ENCODE measurements around the gene NCOA1.

DNA sequence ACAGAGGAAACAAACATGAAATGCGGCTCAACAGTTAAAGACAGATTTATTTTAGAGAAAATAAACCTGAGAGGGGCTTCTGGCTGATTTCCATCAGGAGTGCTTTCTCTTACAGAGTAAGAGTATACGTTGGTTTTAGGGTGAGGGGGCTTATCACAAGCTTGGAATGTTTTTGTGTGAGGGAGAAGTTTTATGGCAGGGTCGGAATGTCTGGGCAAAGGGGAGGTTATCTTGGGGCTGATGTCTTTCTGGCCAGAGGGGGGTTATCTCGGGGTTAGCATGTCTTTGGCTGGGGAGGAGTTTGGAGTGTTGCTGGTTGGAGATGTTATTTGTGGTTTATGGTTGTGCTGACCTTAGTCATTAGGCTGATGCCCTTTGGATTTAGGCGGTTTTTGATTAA lies 280.0 kb downstream of the NCOA1 start:
- TF ChIP-seq, protein P1, sequence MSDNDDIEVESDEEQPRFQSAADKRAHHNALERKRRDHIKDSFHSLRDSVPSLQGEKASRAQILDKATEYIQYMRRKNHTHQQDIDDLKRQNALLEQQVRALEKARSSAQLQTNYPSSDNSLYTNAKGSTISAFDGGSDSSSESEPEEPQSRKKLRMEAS (IDR thresholded peaks at IDR 0.05), result no peak
- TF ChIP-seq EGR1 (IDR thresholded peaks at IDR 0.05; ENCODE audit: low read depth in 2 of 2), result no peak
- TF ChIP-seq, protein P2, sequence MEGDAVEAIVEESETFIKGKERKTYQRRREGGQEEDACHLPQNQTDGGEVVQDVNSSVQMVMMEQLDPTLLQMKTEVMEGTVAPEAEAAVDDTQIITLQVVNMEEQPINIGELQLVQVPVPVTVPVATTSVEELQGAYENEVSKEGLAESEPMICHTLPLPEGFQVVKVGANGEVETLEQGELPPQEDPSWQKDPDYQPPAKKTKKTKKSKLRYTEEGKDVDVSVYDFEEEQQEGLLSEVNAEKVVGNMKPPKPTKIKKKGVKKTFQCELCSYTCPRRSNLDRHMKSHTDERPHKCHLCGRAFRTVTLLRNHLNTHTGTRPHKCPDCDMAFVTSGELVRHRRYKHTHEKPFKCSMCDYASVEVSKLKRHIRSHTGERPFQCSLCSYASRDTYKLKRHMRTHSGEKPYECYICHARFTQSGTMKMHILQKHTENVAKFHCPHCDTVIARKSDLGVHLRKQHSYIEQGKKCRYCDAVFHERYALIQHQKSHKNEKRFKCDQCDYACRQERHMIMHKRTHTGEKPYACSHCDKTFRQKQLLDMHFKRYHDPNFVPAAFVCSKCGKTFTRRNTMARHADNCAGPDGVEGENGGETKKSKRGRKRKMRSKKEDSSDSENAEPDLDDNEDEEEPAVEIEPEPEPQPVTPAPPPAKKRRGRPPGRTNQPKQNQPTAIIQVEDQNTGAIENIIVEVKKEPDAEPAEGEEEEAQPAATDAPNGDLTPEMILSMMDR (IDR thresholded peaks at IDR 0.05; ENCODE audit: low read depth, low read length, missing input control), result no peak
- TF ChIP-seq, protein P3, sequence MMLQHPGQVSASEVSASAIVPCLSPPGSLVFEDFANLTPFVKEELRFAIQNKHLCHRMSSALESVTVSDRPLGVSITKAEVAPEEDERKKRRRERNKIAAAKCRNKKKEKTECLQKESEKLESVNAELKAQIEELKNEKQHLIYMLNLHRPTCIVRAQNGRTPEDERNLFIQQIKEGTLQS (IDR thresholded peaks at IDR 0.05), result no peak
- TF ChIP-seq, protein P4, sequence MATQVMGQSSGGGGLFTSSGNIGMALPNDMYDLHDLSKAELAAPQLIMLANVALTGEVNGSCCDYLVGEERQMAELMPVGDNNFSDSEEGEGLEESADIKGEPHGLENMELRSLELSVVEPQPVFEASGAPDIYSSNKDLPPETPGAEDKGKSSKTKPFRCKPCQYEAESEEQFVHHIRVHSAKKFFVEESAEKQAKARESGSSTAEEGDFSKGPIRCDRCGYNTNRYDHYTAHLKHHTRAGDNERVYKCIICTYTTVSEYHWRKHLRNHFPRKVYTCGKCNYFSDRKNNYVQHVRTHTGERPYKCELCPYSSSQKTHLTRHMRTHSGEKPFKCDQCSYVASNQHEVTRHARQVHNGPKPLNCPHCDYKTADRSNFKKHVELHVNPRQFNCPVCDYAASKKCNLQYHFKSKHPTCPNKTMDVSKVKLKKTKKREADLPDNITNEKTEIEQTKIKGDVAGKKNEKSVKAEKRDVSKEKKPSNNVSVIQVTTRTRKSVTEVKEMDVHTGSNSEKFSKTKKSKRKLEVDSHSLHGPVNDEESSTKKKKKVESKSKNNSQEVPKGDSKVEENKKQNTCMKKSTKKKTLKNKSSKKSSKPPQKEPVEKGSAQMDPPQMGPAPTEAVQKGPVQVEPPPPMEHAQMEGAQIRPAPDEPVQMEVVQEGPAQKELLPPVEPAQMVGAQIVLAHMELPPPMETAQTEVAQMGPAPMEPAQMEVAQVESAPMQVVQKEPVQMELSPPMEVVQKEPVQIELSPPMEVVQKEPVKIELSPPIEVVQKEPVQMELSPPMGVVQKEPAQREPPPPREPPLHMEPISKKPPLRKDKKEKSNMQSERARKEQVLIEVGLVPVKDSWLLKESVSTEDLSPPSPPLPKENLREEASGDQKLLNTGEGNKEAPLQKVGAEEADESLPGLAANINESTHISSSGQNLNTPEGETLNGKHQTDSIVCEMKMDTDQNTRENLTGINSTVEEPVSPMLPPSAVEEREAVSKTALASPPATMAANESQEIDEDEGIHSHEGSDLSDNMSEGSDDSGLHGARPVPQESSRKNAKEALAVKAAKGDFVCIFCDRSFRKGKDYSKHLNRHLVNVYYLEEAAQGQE (IDR thresholded peaks at IDR 0.05), result no peak

Measured in liver (tissue), 3 donors.